ENCODE data around the gene MOBP.

The MOBP gene

DNA sequence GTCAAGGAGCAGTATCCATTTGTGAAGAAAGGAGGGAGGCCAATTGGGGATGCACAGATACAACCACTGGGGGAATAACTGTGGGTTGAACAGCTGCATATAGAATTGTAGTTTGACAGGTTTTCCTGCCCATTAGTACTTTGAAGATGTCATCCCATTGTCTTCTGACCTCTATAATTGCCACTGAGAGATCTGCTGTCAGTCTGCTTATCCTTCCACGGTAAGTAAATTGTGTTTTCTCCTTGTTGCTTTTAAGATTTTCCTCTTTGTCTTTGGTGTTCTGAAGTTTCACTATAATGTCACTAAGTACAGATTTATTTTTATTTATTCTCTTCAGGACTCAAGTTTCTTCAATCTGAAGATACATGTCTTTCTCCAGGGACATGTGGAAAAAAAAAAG, 56.6 kb downstream of the MOBP start:
- no peak overlapping the region for H3K4me3 ChIP-seq (ENCODE audit: low read depth, low read length)
- no peak for DNase-seq (ENCODE audit: low read depth)
- TF ChIP-seq, protein P1, sequence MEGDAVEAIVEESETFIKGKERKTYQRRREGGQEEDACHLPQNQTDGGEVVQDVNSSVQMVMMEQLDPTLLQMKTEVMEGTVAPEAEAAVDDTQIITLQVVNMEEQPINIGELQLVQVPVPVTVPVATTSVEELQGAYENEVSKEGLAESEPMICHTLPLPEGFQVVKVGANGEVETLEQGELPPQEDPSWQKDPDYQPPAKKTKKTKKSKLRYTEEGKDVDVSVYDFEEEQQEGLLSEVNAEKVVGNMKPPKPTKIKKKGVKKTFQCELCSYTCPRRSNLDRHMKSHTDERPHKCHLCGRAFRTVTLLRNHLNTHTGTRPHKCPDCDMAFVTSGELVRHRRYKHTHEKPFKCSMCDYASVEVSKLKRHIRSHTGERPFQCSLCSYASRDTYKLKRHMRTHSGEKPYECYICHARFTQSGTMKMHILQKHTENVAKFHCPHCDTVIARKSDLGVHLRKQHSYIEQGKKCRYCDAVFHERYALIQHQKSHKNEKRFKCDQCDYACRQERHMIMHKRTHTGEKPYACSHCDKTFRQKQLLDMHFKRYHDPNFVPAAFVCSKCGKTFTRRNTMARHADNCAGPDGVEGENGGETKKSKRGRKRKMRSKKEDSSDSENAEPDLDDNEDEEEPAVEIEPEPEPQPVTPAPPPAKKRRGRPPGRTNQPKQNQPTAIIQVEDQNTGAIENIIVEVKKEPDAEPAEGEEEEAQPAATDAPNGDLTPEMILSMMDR (IDR thresholded peaks at IDR 0.05; ENCODE audit: low read depth, low read length, missing control alignments): no peak
- in situ Hi-C loops (cut with HindIII; ENCODE audit: low sequenced_read_pairs): no loop called here

DNA sequence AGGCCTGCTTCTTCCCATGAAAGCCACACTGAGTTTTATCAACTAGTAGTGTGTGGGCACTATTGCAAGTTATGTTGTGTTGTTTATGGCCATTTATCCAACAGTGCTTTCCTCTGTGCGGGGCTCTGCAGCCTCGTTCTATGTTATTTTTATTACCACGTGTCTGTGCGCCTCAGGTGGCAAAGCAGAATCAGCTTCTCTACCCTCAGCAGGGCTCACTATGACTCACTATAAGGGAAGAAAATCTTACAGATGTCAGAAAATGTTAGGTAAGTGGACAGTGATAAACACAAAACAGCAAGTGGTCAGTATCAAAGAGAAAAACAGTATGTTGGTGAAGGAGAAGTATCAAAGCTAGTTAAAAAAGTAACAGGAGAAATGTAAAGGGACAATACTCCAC, 61.4 kb downstream of the MOBP start:
- no peak overlapping the region for H3K4me3 ChIP-seq (ENCODE audit: low read depth, low read length)
- TF ChIP-seq, protein P1 (IDR thresholded peaks at IDR 0.05; ENCODE audit: low read depth, low read length, missing control alignments): no peak
- in situ Hi-C loops (cut with HindIII; ENCODE audit: low sequenced_read_pairs): no loop called here
- no peak for DNase-seq (ENCODE audit: low read depth)

DNA sequence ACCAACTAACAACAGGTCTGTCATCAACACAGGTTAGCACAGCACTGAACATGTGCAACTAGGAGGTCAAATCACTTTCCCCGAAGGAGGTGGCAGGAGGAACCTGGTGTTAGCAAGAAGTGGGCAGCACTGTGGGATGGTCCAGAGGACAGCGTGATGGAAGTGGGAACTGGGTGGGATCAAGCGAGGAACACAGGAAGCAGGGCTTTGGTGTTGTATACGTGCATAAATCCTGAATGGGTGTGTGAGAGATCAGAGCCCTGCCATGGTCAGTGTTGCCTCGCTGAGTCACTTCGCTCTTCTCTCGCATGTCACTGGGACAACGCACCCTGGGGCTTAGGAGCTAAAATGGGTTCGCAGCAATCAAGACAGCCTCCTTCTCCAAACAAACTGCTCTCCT, 62.1 kb downstream of the MOBP start:
- TF ChIP-seq, protein P1 (IDR thresholded peaks at IDR 0.05; ENCODE audit: low read depth, low read length, missing control alignments): no peak
- no peak for DNase-seq (ENCODE audit: low read depth)
- in situ Hi-C loops (cut with HindIII; ENCODE audit: low sequenced_read_pairs): no loop called here

DNA sequence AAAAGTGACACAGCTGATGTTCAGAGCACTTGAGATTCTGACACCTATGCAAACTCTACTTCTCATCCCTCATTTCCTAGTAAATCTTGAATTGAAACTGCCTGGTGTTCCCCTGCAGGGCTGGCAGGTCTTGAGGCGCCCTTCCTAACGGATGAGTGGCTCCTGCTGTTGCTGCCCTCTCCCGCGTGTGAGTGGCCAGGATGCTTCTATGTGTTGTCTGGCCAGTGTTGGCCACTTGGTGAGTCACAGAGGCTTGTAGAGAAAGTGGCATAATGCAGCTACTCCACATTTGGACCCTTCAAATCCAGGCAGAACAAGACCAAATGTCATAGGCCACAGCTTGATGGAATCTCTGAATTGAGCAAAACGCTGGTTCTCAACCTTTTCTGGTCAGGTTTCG, 63.6 kb downstream of the MOBP start:
- TF ChIP-seq, protein P1 (IDR thresholded peaks at IDR 0.05; ENCODE audit: low read depth, low read length, missing control alignments): no peak
- DNase-seq (ENCODE audit: low read depth): no peak
- in situ Hi-C loops (cut with HindIII; ENCODE audit: low sequenced_read_pairs): no loop called here
- no peak overlapping the region for H3K4me3 ChIP-seq (ENCODE audit: low read depth, low read length)

More for the DNA sequence above, 62.1 kb downstream of the MOBP start:
- H3K4me3 ChIP-seq (ENCODE audit: low read depth, low read length): no peak overlapping the region

DNA sequence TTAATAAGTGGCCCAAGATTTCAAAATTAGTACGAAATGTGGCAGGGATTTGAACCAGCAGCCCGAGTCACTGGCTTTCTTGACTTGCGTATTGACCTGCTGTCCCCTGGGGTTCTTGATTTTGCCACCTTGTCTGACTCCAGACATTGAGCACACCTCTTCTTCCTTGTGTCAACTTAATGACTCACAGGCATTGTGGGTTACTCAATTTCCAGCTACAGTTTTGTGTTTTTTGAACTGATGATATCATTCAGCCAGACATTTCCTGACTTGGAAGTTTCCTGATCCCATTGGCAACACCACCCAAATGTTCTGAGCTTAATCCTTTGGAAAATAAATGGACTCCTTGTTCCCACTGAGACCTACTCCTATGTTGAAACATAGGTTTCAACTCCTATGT, 64.2 kb downstream of the MOBP start:
- in situ Hi-C loops (cut with HindIII; ENCODE audit: low sequenced_read_pairs): no loop called here
- peak; percentile 12 for DNase-seq (ENCODE audit: low read depth)
- H3K4me3 ChIP-seq (ENCODE audit: low read depth, low read length): no peak overlapping the region
- TF ChIP-seq, protein P1 (IDR thresholded peaks at IDR 0.05; ENCODE audit: low read depth, low read length, missing control alignments): no peak

DNA sequence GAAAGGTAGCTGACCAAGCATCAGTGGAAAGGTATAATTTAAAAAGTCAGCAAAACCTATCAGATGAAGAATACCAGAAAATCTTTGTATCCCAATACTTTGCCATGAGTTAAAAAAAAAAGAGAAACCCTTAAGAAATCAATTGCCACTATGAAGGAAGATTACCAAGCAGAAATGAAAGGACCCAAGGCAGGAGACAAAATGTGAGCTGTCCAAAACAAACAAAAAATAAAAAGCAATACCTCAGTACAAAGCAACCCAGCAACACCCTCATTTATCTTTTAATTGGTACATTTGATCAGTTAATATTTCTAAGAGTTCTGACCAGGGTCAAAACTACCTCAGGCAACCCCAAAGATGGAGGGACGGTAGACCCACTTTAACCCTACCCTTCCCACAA, 65.3 kb downstream of the MOBP start:
- DNase-seq (ENCODE audit: low read depth): no peak
- H3K4me3 ChIP-seq (ENCODE audit: low read depth, low read length): no peak overlapping the region
- TF ChIP-seq, protein P1 (IDR thresholded peaks at IDR 0.05; ENCODE audit: low read depth, low read length, missing control alignments): no peak
- in situ Hi-C loops (cut with HindIII; ENCODE audit: low sequenced_read_pairs): no loop called here

DNA sequence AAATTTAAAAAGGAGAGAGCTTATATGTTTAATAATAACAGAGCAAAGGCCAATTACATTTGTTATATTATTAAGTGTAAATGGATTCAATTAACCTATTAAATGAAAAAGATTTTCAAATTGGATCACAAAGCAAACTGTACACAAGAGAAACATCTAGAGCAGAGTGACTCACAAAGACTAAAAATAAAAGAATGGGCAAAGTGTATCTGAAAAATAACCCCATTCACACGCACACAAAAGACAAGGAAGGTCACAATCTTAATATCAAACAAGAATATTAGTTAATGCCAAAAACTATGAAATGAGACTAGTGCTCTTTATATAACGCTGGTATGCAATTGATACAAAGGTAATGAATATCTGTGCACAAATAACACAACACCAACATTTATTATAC, 65.7 kb downstream of the MOBP start:
- in situ Hi-C loops (cut with HindIII; ENCODE audit: low sequenced_read_pairs): no loop called here
- no peak for DNase-seq (ENCODE audit: low read depth)
- no peak overlapping the region for H3K4me3 ChIP-seq (ENCODE audit: low read depth, low read length)
- TF ChIP-seq, protein P1 (IDR thresholded peaks at IDR 0.05; ENCODE audit: low read depth, low read length, missing control alignments): no peak

All from astrocyte of the cerebellum (primary cell).